ENCODE data around the gene XPNPEP1.

XPNPEP1 gene

GRCh38 chr10:109952526-109952925 is 29.2 kb upstream of the XPNPEP1 start:
- no peak for ATAC-seq

GRCh38 chr10:109947111-109947920 is 24.0 kb upstream of the XPNPEP1 start:
- peak; percentile 61 for ATAC-seq
- TF ChIP-seq OSR1 (CRISPR knock-in tag; IDR thresholded peaks at IDR 0.05), result no peak
- TF ChIP-seq CSRNP3 (CRISPR knock-in tag; IDR thresholded peaks at IDR 0.05), result no peak
- no peak for TF ChIP-seq POU6F1 (CRISPR knock-in tag; IDR thresholded peaks at IDR 0.05; ENCODE audit: borderline replicate concordance, low read depth)
- TF ChIP-seq ZFP3 (CRISPR knock-in tag; IDR thresholded peaks at IDR 0.05), result no peak
- no peak for TF ChIP-seq ARNTL (CRISPR knock-in tag; IDR thresholded peaks at IDR 0.05; ENCODE audit: borderline replicate concordance, low read depth)
- no peak for TF ChIP-seq ZNF8 (CRISPR knock-in tag; IDR thresholded peaks at IDR 0.05)
- TF ChIP-seq TCF4 (CRISPR knock-in tag; IDR thresholded peaks at IDR 0.05; ENCODE audit: borderline replicate concordance), result no peak
- TF ChIP-seq CREB5 (CRISPR knock-in tag; IDR thresholded peaks at IDR 0.05; ENCODE audit: low read depth), result no peak
- TF ChIP-seq PPARA (CRISPR knock-in tag; IDR thresholded peaks at IDR 0.05; ENCODE audit: borderline replicate concordance), result no peak
- no peak for TF ChIP-seq TOX (CRISPR knock-in tag; IDR thresholded peaks at IDR 0.05; ENCODE audit: borderline replicate concordance)
- no peak for TF ChIP-seq ESRRG (CRISPR knock-in tag; IDR thresholded peaks at IDR 0.05)

More at GRCh38 chr10:109952526-109952925, 29.2 kb upstream of the XPNPEP1 start:
- TF ChIP-seq ISL1 (CRISPR knock-in tag; IDR thresholded peaks at IDR 0.05) (no peak), RARB (CRISPR knock-in tag; IDR thresholded peaks at IDR 0.05) (no peak), CREB5 (CRISPR knock-in tag; IDR thresholded peaks at IDR 0.05; ENCODE audit: low read depth) (no peak), GLIS3 (CRISPR knock-in tag; IDR thresholded peaks at IDR 0.05) (no peak), ZFP30 (CRISPR knock-in tag; IDR thresholded peaks at IDR 0.05) (no peak), ZNF70 (CRISPR knock-in tag; IDR thresholded peaks at IDR 0.05) (no peak), PATZ1 (CRISPR knock-in tag; IDR thresholded peaks at IDR 0.05; ENCODE audit: borderline replicate concordance) (no peak), ZC3H10 (CRISPR knock-in tag; IDR thresholded peaks at IDR 0.05) (no peak), TSHZ2 (CRISPR knock-in tag; IDR thresholded peaks at IDR 0.05) (no peak), POU6F1 (CRISPR knock-in tag; IDR thresholded peaks at IDR 0.05; ENCODE audit: borderline replicate concordance, low read depth) (no peak)

All from SK-N-SH treated with all-trans-retinoic acid at 6 μM for 48 hours (cell line).